Uterus (tissue), 4 donors: ENCODE measurements around the gene PLPPR4. TPM values are rescaled to one million over a fixed set of nuclear protein-coding genes. Genes with fewer than 3 reads are reported as not detected.
"Not testable (repeated sequence)": the region's sequence is repeated elsewhere in the genome, so short reads cannot be mapped to it uniquely, and the experiment has no call there.

Experiments
- DNase-seq, 2 donors: peaks; one replicate each; pipeline ENCODE4 v3.0.0-alpha.2; 2019 to 2020
- H3K27ac ChIP-seq, 2 donors: fragments of 200-600 bp; sonication (generic); 1 replicate in 1 of 2; 2 replicates in 1 of 2; pipeline ENCODE4 v1.5.1; 2016 to 2018
- H3K27me3 ChIP-seq, 2 donors: fragments of 200-600 bp; sonication (generic); one replicate each; pipeline ENCODE4 v1.5.1; 2018 to 2019; ENCODE audit warnings: control low read depth in 1 of 2
- H3K36me3 ChIP-seq, 2 donors: fragments of 200-600 bp; sonication (generic); one replicate each; pipeline ENCODE4 v1.5.1; 2019; ENCODE audit warnings: control low read depth in 1 of 2
- H3K4me1 ChIP-seq, 2 donors: fragments of 200-600 bp; sonication (generic); one replicate each; pipeline ENCODE4 v1.5.1; 2018 to 2019; ENCODE audit warnings: control low read depth in 1 of 2
- H3K4me3 ChIP-seq, 2 donors: fragments of 200-600 bp; sonication (generic); 1 replicate in 1 of 2; 2 replicates in 1 of 2; pipeline ENCODE4 v1.5.1; 2018 to 2019; ENCODE audit warnings: mild to moderate bottlenecking in 1 of 2
- H3K9me3 ChIP-seq, 2 donors: fragments of 200-600 bp; sonication (generic); one replicate each; pipeline ENCODE4 v1.5.1; 2019; ENCODE audit warnings: control low read depth in 1 of 2
- CTCF ChIP-seq, 4 experiments: fragments of 200-600 bp in 2 of 4; fragments of 450-650 bp in 2 of 4; sonication (generic) in 2 of 4; IDR thresholded peaks; one replicate each; pipeline ENCODE4 v1.5.1; 2016 to 2019; ENCODE audit warnings: antibody characterized with exemption in 4 of 4, mild to moderate bottlenecking in 2 of 4, moderate library complexity in 1 of 4
- POLR2A ChIP-seq, 2 donors: fragments of 450-650 bp; IDR thresholded peaks; one replicate each; pipeline ENCODE4 v1.6.1; 2016; ENCODE audit warnings: antibody characterized with exemption in 2 of 2, mild to moderate bottlenecking in 1 of 2, moderate library complexity in 1 of 2
- intact Hi-C: fragments of 100-400 bp; cut with DNase I; formaldehyde crosslinking; loops from one replicate; pipeline ENCODE4 v1.15.1; 2023; ENCODE audit warnings: low total_unique reads
- total RNA-seq, 4 donors: library from RNA; depleted of rRNA in 3 of 4; stranded (reverse); fragments of >200 nt in 3 of 4; gene quantifications; one replicate each; pipeline versions ENCODE4 v1.1.0 to v1.2.4, GENCODE V29; 2014 to 2023
- donor health status: DM: yes; HTN: yes; CAD: no.

The PLPPR4 gene
- total RNA-seq, 4 donors from 2014 or later = under 0.01 to 9.6 (median 1.2) TPM; not detected in 1

GRCh38 chr1:99271249-99271648, 7.0 kb downstream of the PLPPR4 start:
- H3K36me3 ChIP-seq = no peaks in the 10 kb centered on the region
- TF ChIP-seq POLR2A (IDR thresholded peaks at IDR 0.05) (no peak), CTCF (IDR thresholded peaks at IDR 0.05) (no peak)
- H3K9me3 ChIP-seq = no peaks in the 10 kb centered on the region
- H3K27me3 ChIP-seq = no peaks in the 10 kb centered on the region
- intact Hi-C loops = no loop called here
- no peak overlapping the region for H3K27ac ChIP-seq
- H3K4me1 ChIP-seq = no peaks in the 10 kb centered on the region
- DNase-seq = no peak
- H3K4me3 ChIP-seq = no peak overlapping the region

DNA sequence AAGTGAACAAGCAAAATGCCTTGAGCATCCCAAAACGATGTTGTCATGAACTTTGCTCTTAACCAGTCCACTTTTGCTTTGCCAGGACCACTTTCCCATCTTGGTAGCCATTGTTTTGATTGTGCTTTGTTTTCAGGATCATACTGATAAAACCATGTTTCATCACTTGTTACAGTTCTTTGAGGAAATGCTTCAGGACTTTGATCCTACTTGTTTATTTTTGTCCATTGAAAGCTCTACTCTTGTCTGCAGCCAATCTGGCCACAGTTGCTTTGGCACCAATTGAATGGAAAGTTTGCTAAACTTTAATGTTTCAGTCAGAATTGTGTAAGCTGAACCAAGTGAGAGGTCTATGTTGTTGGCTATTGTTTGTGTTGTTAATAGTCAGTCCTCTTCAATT, 12.8 kb downstream of the PLPPR4 start:
- Histone ChIP-seq H3K9me3 (no peaks in the 10 kb centered on the region), H3K4me1 (no peaks in the 10 kb centered on the region), H3K27ac (no peak overlapping the region), H3K27me3 (no peaks in the 10 kb centered on the region), H3K4me3 (no peak overlapping the region), H3K36me3 (no peaks in the 10 kb centered on the region)
- intact Hi-C loops = no loop called here
- DNase-seq = no peak
- TF ChIP-seq POLR2A (IDR thresholded peaks at IDR 0.05) = no peak
- TF ChIP-seq CTCF (IDR thresholded peaks at IDR 0.05) = no peak

GRCh38 chr1:99279525-99279924, 15.2 kb downstream of the PLPPR4 start:
- Histone ChIP-seq H3K27me3 (no peaks in the 10 kb centered on the region), H3K4me3 (no peak overlapping the region)

GRCh38 chr1:99281105-99281504, 16.8 kb downstream of the PLPPR4 start:
- TF ChIP-seq POLR2A (IDR thresholded peaks at IDR 0.05) = no peak
- TF ChIP-seq CTCF (IDR thresholded peaks at IDR 0.05) = no peak
- intact Hi-C loops = no loop called here
- H3K4me1 ChIP-seq = no peaks in the 10 kb centered on the region
- no peaks in the 10 kb centered on the region for H3K36me3 ChIP-seq
- H3K9me3 ChIP-seq = no peaks in the 10 kb centered on the region
- no peaks in the 10 kb centered on the region for H3K27me3 ChIP-seq
- no peak for DNase-seq
- H3K4me3 ChIP-seq = no peak overlapping the region
- no peak overlapping the region for H3K27ac ChIP-seq

More at GRCh38 chr1:99279525-99279924, 15.2 kb downstream of the PLPPR4 start:
- intact Hi-C loops = no loop called here
- DNase-seq = no peak
- TF ChIP-seq POLR2A (IDR thresholded peaks at IDR 0.05) = no peak
- no peak for TF ChIP-seq CTCF (IDR thresholded peaks at IDR 0.05)
- Histone ChIP-seq H3K4me1 (no peaks in the 10 kb centered on the region), H3K27ac (no peak overlapping the region), H3K36me3 (no peaks in the 10 kb centered on the region), H3K9me3 (no peaks in the 10 kb centered on the region)

DNA sequence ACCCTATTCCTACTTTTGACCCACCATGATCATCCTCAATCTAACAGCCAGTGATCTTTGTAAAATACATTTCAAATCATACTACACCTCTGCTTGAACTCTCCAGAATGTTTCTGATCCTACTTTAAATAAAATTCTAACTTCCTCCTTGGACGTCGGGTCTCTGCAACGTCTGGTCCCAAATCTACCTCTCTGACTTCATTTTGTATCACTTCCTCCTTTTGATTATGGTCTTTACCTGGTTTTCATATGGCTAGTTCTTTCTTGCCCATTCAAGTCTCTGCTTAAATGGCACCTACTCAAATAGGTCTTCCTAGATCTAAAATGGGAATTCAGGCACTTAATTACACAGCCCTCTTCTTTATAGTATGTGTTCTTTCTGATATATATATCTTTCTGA, 18.2 kb downstream of the PLPPR4 start:
- Histone ChIP-seq H3K27me3 (no peaks in the 10 kb centered on the region), H3K36me3 (no peaks in the 10 kb centered on the region), H3K4me3 (no peak overlapping the region), H3K9me3 (no peaks in the 10 kb centered on the region), H3K4me1 (no peaks in the 10 kb centered on the region), H3K27ac (no peak overlapping the region)
- no peak for TF ChIP-seq CTCF (IDR thresholded peaks at IDR 0.05)
- TF ChIP-seq POLR2A (IDR thresholded peaks at IDR 0.05) = no peak
- no peak for DNase-seq
- intact Hi-C loops = no loop called here

- DNase-seq, intact Hi-C loops, H3K4me1 ChIP-seq, H3K9me3 ChIP-seq, H3K4me3 ChIP-seq, H3K27ac ChIP-seq, H3K27me3 ChIP-seq, H3K36me3 ChIP-seq: not testable (repeated sequence)
Observed at GRCh38 chr1:99283521-99283920, 19.2 kb downstream of the PLPPR4 start.
